ENCODE measurements around the gene ANO4.

ANO4 gene

GRCh38 chr12:100992194-100992593 is 197.6 kb downstream of the ANO4 start:
- Histone ChIP-seq H2AFZ (ENCODE audit: low read depth) (no peak overlapping the region), H3K27me3 (ENCODE audit: insufficient read depth, low read depth) (no peaks in the 10 kb centered on the region), H4K20me1 (ENCODE audit: insufficient read depth) (no peaks in the 10 kb centered on the region), H3K27ac (no peak overlapping the region), H3K4me1 (ENCODE audit: low read depth, poor library complexity, severe bottlenecking) (peaks cover 14% of the 10 kb centered on the region), H3K79me2 (ENCODE audit: insufficient read depth, low read depth) (no peaks in the 10 kb centered on the region), H3K9ac (no peak overlapping the region), H3K4me3 (IDR thresholded peaks at IDR 0.05; ENCODE audit: insufficient read depth, low read depth, low read length) (no peak overlapping the region), H3K4me2 (no peak overlapping the region), H3K36me3 (ENCODE audit: insufficient read depth) (no peaks in the 10 kb centered on the region)
- TF ChIP-seq, protein P1, sequence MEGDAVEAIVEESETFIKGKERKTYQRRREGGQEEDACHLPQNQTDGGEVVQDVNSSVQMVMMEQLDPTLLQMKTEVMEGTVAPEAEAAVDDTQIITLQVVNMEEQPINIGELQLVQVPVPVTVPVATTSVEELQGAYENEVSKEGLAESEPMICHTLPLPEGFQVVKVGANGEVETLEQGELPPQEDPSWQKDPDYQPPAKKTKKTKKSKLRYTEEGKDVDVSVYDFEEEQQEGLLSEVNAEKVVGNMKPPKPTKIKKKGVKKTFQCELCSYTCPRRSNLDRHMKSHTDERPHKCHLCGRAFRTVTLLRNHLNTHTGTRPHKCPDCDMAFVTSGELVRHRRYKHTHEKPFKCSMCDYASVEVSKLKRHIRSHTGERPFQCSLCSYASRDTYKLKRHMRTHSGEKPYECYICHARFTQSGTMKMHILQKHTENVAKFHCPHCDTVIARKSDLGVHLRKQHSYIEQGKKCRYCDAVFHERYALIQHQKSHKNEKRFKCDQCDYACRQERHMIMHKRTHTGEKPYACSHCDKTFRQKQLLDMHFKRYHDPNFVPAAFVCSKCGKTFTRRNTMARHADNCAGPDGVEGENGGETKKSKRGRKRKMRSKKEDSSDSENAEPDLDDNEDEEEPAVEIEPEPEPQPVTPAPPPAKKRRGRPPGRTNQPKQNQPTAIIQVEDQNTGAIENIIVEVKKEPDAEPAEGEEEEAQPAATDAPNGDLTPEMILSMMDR (conservative IDR thresholded peaks at IDR 0.05; ENCODE audit: low read depth, low read length): no peak

GRCh38 chr12:100993916-100994450 is 199.4 kb downstream of the ANO4 start:
- Histone ChIP-seq H3K36me3 (ENCODE audit: insufficient read depth) (no peaks in the 10 kb centered on the region), H3K27me3 (ENCODE audit: insufficient read depth, low read depth) (no peaks in the 10 kb centered on the region), H3K79me2 (ENCODE audit: insufficient read depth, low read depth) (no peaks in the 10 kb centered on the region), H3K4me3 (IDR thresholded peaks at IDR 0.05; ENCODE audit: insufficient read depth, low read depth, low read length) (no peak overlapping the region), H4K20me1 (ENCODE audit: insufficient read depth) (no peaks in the 10 kb centered on the region), H3K9ac (no peak overlapping the region), H3K27ac (no peak overlapping the region), H2AFZ (ENCODE audit: low read depth) (no peak overlapping the region), H3K4me1 (ENCODE audit: low read depth, poor library complexity, severe bottlenecking) (no peaks in the 10 kb centered on the region), H3K4me2 (no peak overlapping the region)
- TF ChIP-seq, protein P1 (conservative IDR thresholded peaks at IDR 0.05; ENCODE audit: low read depth, low read length): no peak

DNA sequence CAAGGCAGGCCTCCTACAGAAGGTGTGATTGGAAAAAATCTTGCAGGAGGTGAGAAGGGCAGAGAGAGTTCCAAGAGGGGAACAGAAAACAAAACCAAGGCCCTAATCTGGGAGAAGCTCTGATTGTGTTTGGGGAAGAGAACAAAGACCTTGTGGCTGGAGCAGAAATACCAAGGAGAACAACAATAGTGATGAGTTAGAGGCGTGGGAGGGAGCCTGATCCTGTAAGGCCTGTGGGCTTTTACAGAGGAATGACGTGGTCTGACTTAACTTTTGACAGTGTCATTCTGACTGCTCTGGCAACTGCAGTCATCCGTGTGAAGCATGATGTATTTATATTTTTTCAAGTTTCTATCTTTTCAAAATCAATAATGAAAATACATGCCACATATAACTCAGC is 200.6 kb downstream of the ANO4 start:
- H4K20me1 ChIP-seq (ENCODE audit: insufficient read depth): no peaks in the 10 kb centered on the region
- H3K4me2 ChIP-seq: no peak overlapping the region
- H3K9ac ChIP-seq: no peak overlapping the region
- H3K79me2 ChIP-seq (ENCODE audit: insufficient read depth, low read depth): no peaks in the 10 kb centered on the region
- no peaks in the 10 kb centered on the region for H3K36me3 ChIP-seq (ENCODE audit: insufficient read depth)
- H3K4me3 ChIP-seq (IDR thresholded peaks at IDR 0.05; ENCODE audit: insufficient read depth, low read depth, low read length): no peak overlapping the region
- no peak overlapping the region for H2AFZ ChIP-seq (ENCODE audit: low read depth)
- H3K27ac ChIP-seq: no peak overlapping the region
- H3K4me1 ChIP-seq (ENCODE audit: low read depth, poor library complexity, severe bottlenecking): no peaks in the 10 kb centered on the region
- H3K27me3 ChIP-seq (ENCODE audit: insufficient read depth, low read depth): no peaks in the 10 kb centered on the region
- TF ChIP-seq, protein P1 (conservative IDR thresholded peaks at IDR 0.05; ENCODE audit: low read depth, low read length): no peak

- TF ChIP-seq, protein P1 (conservative IDR thresholded peaks at IDR 0.05; ENCODE audit: low read depth, low read length): no peak
- no peak overlapping the region for H3K4me3 ChIP-seq (IDR thresholded peaks at IDR 0.05; ENCODE audit: insufficient read depth, low read depth, low read length)
- no peak overlapping the region for H3K9ac ChIP-seq
- no peaks in the 10 kb centered on the region for H3K4me1 ChIP-seq (ENCODE audit: low read depth, poor library complexity, severe bottlenecking)
- no peak overlapping the region for H3K4me2 ChIP-seq
- no peaks in the 10 kb centered on the region for H3K79me2 ChIP-seq (ENCODE audit: insufficient read depth, low read depth)
- no peaks in the 10 kb centered on the region for H3K27me3 ChIP-seq (ENCODE audit: insufficient read depth, low read depth)
- H2AFZ ChIP-seq (ENCODE audit: low read depth): no peak overlapping the region
- no peaks in the 10 kb centered on the region for H3K36me3 ChIP-seq (ENCODE audit: insufficient read depth)
- H3K27ac ChIP-seq: no peak overlapping the region
- H4K20me1 ChIP-seq (ENCODE audit: insufficient read depth): no peaks in the 10 kb centered on the region
Observed at GRCh38 chr12:100995771-100996170, 201.2 kb downstream of the ANO4 start.
